ENCODE measurements around the gene RTEL1.

Gene RTEL1

GRCh38 chr20:63731410-63731809 is 73.3 kb downstream of the RTEL1 start:
- DNase-seq, result no peak

GRCh38 chr20:63732118-63733095 is 74.3 kb downstream of the RTEL1 start:
- DNase-seq, result no peak

DNA sequence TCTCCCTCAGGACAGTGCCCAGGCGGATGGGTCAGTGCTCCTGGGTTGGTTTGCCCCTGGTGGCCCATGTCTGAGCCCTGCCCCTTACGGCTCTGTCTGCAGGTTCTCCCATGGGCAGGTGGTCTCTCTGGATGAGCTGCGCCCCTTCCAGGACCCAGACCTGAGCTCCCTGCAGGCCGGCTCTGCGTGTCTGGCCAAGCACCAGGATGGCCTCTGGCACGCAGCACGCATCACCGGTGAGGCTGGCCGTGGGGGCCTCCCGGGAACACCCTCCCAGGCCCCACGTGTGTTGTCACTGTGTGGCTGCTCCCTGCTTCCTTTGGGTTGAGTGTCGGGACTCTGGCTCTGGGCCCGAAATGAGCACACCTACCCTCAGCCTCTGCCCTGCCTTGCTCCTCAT is 75.0 kb downstream of the RTEL1 start:
- DNase-seq, result no peak

DNA sequence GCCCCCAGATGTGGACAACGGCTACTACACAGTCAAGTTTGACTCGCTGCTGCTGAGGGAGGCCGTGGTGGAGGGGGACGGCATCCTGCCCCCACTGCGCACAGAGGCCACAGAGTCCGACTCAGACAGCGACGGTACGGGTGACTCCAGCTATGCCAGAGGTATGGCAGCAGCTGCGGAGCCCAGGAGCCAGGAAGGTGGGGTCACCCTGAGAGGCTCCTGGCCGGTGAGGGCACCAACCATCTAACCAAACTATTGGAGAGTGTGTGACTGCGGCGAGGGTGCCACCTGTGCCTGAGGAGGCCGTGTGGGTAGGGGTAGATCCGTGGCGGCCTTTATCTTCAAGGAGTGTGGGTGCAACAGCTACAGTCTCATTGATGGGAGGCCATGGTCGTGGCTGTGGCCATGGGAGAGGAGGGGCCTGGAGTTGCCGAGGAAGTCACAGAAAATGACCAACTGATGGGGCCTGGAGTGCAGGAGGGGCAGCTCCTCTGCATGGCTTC is 75.5 kb downstream of the RTEL1 start:
- DNase-seq, result no peak

DNA sequence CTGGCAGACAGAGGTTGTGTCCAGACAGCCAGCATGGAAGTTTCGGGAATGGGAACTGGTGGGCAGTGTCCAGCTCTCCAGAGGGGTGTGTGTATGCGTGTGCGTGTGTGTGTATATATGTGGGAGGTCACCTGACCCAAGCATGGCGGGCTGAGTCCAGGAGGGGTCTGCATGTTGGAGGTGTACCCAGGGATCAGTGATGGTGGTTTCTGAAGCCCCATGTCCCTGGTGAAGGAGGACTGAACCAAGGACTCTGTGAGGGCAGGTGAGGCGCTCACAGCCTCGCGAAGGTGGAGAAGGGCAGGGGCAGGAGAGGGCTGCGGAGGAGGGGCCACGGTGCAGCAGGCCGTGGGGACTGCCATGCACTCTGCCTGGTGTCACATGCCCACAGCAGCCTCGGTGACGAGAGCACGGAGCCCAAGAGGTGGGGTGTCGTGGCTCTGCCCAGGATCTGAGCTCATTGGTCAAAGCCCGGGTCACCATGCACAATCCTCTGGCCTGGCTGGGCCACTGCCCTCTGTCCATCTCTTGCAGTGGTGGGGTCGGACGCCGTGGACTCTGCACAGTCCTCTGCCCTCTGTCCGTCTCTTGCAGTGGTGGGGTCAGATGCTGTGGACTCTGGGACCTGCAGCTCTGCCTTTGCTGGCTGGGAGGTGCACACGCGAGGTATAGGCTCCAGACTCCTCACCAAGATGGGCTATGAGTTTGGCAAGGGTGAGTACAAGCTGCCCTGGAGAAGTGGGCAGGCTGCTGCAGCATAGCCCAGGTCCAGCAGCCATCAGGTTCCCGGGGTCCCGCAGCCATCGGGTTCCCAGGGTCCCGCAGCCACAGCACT is 76.2 kb downstream of the RTEL1 start:
- DNase-seq, result no peak

GRCh38 chr20:63734946-63735858 is 77.1 kb downstream of the RTEL1 start:
- no peak for DNase-seq

DNA sequence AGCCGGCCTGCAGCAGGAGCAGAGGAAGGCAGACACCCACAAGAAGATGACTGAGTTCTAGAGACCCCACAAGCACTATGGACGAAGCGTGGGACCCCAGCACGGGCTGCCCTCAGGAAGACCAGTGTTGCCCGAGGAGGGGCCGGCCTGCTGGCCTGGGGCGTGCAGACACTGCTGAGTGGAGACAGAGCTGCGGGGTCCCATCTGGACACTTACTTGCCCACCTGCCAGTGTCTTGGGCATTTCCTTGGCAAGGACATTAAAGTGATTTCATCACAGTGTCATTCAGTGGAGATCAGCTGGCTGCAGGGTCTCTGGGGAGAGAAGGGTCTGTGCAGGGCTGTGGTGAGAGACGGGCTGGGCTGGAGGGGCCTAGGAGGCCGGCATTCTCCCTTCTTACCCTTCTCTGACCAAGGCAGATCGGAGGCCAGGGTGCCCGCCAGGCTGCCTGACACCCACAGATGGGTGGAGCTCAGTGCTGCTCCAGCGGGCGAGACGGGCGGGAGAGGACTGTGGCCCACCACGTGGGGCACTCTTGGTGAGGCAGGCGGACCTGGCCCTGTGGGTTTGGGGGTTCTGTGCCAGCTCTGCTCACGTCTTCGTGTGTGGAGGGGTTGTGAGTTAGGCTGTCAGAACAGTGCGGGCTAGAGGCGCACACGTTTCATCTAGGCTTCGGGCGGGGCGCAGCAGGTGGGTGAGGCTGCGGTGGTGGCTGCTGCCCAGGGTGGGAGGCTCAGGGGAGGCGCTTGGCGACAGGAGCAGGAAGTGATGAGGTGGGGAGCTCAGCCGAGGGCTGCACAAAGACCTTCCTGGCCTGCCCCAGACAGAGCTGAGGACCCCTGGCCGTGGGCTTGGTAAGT is 78.0 kb downstream of the RTEL1 start, which contains the start of gene LIME1:
Gene LIME1, plus strand, starts transcription at position 806 of the 860 bp plus-strand sequence. CDS start 886 bp downstream, outside the sequence.
- peak; percentile 58 to 63 for DNase-seq

DNA sequence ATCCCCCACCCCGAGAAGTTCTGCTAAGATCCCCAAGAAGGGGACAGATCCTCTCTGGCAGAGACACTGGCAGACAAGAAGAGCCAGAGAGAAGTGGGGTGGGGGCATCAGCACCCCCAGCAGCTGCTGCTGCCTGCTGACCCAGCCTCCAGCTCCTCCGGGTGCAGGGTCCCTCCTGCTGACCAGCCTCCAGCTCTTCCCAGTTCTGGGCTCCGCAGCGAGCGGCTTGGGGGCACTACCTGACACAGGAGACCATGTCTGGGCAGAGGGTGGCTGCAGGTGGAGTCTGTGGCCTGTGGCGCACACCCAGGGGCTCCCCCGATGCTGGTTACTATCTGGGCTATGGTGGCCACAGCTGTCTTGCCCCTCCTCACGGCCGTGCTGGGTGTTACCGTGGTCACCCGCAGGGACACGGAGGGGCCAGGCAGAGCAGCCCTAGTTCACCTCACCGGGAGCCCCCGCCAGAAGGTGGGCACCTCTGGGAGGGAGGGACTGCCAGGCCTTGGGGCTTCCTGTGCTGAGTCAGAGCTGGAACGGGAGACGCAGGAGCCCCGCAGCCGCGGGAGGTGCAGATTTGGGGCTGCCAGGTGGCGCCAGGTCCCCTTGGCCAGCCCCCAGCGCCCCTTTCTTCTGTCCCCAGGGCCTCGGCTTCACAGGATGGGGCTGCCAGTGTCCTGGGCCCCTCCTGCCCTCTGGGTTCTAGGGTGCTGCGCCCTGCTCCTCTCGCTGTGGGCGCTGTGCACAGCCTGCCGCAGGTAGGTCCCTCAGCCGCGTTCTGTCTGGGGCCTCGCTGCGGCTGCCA is 79.0 kb downstream of the RTEL1 start:
- peak; percentile 40 to 43 for DNase-seq

DNA sequence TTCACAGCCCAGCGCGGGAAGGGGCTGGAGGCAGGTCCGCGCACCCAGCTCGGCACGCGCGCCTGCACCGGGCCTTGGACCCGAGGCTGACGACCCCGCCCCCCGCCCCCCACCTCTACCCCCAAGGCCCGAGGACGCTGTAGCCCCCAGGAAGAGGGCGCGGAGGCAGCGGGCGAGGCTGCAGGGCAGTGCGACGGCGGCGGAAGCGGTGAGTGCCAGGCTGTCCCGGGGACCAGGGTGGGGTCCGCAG is 79.5 kb downstream of the RTEL1 start:
- DNase-seq, result no peak

- no peak for DNase-seq
Measured at GRCh38 chr20:63737945-63738686, 80.0 kb downstream of the RTEL1 start.

GRCh38 chr20:63738687-63739129 is 80.6 kb downstream of the RTEL1 start:
- no peak for DNase-seq

GRCh38 chr20:63739130-63740069 is 81.3 kb downstream of the RTEL1 start, which contains the start of gene SLC2A4RG:
Gene SLC2A4RG (plus strand): TSS chr20:63739776. CDS start chr20:63739913, 137 bp downstream.
- DNase-seq, result no peak

- no peak for DNase-seq
Measured at GRCh38 chr20:63740070-63740626, 82.0 kb downstream of the RTEL1 start.

- no peak for DNase-seq
Measured at GRCh38 chr20:63740627-63741353, 82.7 kb downstream of the RTEL1 start.

GRCh38 chr20:63741354-63741675 is 83.2 kb downstream of the RTEL1 start:
- DNase-seq, result no peak

- DNase-seq, result no peak
Measured at GRCh38 chr20:63741676-63742380, 83.7 kb downstream of the RTEL1 start.

Data from activated CD4-positive, alpha-beta T cell treated with anti-CD3 and anti-CD28 coated beads, Interleukin-2, amount 50 U/mL, for 4 hours (primary cell).